IPS-18c (cell line): ENCODE data around the gene NDRG3.
"Not testable (repeated sequence)": the region's sequence is repeated elsewhere in the genome, so short reads cannot be mapped to it uniquely, and the experiment has no call there.

Source experiments
- H3K4me3 ChIP-seq: 2 replicates; pipeline ENCODE4 v1.7.0; 2013; ENCODE audit warnings: low read depth, mild to moderate bottlenecking, low read length, moderate library complexity; ENCODE audit not compliant: insufficient read depth
- H3K9me3 ChIP-seq: one replicate; pipeline ENCODE4 v1.6.1; 2013; ENCODE audit warnings: mild to moderate bottlenecking, low read length, moderate library complexity; ENCODE audit not compliant: control insufficient read depth, insufficient read depth

NDRG3 gene

DNA sequence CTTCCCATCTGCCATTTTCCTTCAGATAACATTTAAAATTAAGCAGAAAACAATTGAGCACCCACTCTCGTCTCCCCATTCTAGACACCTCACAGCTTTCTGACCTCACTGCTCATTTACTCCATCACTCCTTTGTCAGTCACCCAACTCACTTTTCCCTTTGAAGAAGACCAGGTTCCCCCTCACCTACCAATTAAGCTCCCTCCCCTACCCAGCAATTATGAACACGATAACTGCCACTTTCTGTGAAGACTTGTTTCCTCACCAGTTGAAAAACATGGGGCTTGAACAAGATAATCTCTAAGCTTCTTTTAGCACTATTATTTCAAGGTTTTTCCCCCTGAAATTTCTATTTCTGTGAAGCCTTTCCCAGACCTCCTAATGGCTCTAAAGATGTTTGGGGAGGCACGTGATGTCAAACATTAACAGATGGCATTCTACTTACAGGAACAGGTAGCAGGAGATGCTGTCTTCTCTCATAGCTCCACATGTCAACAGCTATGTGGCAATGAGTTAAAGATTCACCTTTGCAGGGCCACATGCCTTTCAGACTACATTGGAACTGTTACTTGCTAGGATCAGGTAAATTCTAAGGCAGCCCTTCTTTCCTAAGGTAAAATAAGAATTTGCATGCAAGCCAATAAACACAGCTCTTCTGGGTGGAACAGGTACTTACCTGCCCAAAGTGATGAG lies 75.1 kb downstream of the NDRG3 start:
- H3K4me3 ChIP-seq, result no peak overlapping the region
- H3K9me3 ChIP-seq, result no peaks in the 10 kb centered on the region

DNA sequence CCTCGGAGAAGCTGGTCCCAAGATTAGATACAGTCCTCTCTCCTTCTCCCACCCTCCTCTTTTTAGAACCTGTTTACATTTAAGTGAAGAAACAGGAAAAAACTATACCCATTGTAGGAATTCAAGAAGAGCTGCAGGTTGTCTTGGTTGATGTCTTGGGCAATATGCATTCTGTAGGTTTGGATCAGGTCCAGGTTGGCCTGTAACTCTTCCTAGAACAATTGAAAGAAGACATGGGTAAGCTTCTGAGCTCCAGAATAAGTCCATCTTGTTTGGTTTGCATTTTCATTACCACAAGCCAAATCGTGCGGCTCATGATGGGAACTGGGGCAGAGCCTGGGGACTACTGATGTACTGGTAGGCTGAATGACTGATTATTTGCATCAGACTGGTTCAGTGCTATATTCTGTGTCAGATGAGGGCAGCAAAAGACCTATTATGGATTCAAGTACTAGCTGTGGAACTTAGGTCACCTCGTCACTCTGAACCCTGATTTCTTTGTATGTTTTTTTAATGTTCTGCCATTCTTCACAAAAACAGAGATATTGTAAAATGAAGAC lies 79.6 kb downstream of the NDRG3 start:
- H3K9me3 ChIP-seq, result no peaks in the 10 kb centered on the region
- H3K4me3 ChIP-seq, result no peak overlapping the region

DNA sequence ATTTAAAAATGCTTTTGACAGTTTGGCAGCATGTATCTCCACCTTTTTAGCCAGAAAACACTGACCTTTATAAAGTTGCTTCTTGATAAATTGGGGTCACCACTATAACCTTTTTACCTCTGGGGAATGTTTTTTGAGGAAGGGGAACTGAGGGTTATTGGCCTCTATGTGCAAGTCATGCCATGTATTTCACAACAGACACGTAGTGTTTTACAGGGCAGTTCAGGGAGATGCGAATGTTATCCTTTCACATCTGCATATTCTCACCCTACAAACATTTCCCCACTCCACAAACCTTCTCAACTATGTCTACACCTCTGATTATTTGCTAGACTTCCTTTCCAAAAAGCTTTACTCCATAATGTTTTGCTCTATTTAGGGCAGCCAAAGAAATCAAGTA lies 82.9 kb downstream of the NDRG3 start:
- Histone ChIP-seq H3K9me3 (no peaks in the 10 kb centered on the region), H3K4me3 (no peak overlapping the region)

DNA sequence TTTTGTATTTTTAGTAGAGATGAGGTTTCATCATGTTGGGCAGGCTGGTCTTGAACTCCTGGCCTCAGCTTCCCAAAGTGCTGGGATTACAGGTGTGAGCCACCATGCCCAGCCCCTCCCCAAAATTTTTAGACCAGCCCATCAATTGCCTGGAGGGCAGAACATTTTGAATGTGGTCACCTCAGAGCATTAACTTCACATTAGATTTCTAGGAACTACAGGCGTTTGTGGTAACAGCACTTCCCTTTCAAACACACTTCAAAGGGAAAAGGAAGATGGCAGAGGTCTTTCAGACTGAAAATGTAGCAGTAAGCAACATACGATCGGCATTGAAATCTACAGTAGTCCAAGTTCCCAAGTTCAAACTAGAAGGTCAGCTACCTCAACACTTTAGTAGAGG lies 87.6 kb downstream of the NDRG3 start:
- Histone ChIP-seq H3K9me3 (no peaks in the 10 kb centered on the region), H3K4me3 (no peak overlapping the region)

DNA sequence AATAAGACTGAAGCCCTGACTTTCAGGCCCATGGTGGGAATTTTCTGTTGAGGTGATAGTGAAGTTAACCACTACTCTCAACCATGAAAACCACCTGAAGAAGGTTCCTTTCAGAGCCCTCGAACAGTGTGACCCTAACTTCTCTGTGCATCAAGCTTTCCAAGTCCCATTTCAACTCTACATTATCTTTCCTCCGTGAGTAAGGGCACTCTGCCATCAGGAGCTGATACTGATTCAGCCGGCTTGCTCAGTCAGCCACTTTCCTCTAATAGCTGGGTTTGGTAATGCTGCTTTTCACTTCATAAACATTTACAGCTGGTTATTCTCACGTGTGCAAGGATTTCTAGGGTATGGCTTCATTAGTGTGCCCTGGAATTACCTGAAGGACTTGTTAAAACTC lies 89.2 kb downstream of the NDRG3 start:
- Histone ChIP-seq H3K4me3 (no peak overlapping the region), H3K9me3 (no peaks in the 10 kb centered on the region)

DNA sequence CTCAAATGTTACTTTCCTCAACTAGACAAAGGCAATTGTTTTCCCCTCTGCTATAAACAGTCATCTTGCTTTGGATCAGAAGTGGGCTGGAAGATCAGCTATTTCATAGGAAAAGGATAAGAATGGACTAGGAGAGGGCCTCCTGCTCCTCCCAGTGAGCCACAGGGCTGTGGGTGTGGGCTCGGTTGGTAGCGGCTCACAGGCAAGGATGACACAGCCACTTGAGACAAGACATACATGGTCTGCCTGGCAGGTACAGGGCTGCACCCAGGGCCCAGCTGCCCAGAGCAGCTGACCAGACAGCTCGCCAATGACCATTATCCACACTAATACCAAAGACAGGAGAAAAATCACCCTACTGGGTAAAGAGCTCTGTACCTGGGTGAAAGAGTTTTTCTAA lies 90.9 kb downstream of the NDRG3 start:
- no peaks in the 10 kb centered on the region for H3K9me3 ChIP-seq
- no peak overlapping the region for H3K4me3 ChIP-seq

DNA sequence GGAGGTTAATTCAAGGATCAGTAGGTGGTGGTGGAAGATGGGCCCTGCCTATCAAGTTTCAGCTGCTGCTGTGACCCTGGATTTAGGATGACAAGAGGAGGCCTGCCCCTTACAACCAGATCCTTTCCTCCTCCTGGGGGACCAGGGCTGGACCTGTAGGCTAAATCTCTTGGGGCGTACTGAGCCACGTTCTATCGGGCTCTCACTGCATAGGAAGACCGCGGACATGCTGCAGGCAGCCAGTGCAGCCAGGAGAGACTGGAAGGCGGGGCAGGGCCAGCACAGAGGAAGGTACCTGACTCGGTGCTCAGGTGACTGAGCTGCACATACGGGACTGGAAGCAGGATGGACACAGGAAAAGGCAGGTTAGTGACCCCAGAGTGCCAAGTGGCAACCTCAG lies 91.4 kb downstream of the NDRG3 start:
- no peak overlapping the region for H3K4me3 ChIP-seq
- no peaks in the 10 kb centered on the region for H3K9me3 ChIP-seq

DNA sequence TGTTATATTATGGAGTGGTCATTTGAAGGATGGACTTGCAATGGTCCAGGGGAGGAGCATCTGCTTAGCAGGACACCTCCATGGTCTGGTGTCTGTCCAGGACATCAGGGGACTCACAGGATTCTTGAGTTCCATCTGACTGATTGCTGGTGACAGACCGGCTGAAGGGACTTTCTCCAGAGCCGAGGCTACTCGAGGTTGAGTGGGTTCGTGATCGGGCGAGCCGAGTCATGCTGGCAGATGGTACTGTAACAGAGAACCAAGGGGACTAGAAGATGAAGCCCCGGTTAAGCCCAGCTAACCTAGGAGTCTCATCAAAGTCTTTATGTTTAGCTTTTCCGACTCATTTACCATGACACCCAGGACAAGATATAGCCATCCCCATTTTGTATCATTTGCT lies 92.4 kb downstream of the NDRG3 start:
- H3K4me3 ChIP-seq, result no peak overlapping the region
- no peaks in the 10 kb centered on the region for H3K9me3 ChIP-seq

DNA sequence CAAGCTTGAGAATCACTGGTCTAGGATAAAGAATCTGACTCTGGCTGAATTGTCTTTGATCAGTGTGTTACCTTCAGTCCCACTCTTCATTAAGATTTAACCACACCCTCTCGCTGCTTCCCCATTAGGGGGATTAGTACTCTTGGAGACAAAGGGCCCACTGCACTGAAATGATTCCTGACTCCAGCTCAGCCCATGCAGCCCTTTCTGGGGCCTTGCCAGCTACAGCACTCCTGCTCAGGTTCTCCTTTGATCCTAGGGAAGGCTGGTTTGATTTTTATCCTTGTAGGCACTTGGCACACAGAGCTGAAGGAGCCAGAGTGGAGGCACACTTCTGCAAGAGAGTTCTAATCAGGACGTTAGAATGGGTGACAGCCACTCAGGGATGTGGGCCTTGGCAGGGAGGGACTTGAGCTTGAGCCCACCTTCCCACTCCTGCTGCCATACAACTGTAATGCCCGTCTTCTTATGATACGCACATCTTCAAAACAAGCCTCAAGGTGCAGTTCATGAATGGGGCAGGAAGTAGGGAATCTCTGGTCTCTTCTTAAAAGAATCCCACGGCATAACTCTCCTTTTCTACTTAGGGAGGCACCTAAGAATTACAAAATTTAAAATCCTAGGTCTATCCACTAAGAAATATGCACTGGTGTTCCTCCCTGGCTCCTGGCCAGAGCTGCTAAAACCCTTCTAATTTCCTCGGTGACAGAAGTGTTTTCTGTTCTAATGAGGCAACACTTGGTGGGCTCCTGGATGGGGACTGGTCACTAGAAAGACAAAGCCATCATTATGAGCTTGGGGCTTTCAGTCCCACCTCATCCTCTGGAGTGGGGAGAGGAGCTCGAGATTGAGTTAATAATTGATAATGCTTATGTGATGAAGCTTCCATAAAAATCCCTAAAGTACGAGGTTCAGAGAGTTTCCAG lies 98.4 kb downstream of the NDRG3 start:
- Histone ChIP-seq H3K4me3 (no peak overlapping the region), H3K9me3 (no peaks in the 10 kb centered on the region)

DNA sequence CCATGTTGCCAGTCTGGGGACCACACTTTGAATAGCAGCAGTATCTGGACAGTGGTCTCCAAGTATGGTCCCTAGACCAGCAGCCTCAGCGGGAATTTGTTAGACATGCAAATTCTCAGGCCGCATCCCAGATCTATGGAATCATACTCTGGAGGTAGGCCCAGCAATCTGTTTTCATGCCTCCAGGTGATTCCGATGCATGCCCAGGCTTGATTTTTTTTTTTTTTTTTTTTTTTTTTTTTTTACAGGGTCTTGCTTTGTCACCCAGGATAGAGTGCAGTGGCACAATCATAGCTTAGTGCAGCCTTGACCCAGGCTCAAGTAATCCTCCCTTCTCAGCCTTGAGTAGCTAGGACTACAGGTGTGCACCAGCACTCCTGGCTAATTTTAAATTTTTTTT lies 99.2 kb downstream of the NDRG3 start:
- Histone ChIP-seq H3K4me3 (no peak overlapping the region), H3K9me3 (no peaks in the 10 kb centered on the region)

DNA sequence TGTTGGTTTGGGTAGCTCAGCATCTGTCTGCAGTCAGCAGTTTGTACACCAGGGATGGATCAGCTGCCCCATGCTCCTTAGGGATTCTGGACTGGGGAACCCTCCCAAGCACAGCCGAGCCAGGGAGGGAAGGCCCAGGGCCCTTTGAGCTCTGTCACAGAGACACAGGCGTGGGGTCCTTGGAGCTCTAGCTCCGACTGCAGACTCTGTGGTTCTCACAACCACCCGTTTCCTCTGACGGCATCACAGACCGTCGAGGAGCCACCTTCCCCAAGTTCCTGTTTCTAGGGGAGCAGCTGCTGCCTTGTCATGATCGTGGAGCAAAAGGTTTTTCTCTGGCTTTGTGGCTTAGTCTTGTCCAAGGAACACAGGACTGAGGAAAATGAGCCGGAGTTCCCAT lies 99.9 kb downstream of the NDRG3 start, which contains the start of gene SLA2:
Gene SLA2 (minus strand): TSS at position 199 of the 400 bp plus-strand sequence. CDS start 4,861 bp downstream, outside the sequence.
- no peaks in the 10 kb centered on the region for H3K9me3 ChIP-seq
- no peak within 1 kb of the TSS for H3K4me3 ChIP-seq

DNA sequence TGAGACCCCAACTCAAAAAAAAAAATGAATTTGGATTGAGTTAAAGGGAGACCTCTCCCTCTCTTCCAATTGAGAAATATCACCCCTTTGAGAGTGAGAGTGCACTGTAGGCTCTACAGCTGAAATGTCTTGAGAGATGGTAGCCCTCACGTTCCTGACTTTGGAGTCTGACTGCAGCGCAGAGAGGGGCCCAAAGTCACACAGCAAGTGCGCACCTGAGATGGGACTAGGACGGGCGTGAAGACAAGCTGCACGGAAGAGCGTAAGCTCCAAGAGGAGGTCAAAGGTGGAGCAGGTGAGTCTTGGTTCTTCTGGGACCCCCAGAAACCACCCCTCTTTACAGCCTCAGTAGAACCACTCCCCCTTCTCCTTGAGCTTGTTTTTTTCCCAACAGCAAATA lies 100.5 kb downstream of the NDRG3 start:
- no peaks in the 10 kb centered on the region for H3K9me3 ChIP-seq
- H3K4me3 ChIP-seq, result no peak overlapping the region

DNA sequence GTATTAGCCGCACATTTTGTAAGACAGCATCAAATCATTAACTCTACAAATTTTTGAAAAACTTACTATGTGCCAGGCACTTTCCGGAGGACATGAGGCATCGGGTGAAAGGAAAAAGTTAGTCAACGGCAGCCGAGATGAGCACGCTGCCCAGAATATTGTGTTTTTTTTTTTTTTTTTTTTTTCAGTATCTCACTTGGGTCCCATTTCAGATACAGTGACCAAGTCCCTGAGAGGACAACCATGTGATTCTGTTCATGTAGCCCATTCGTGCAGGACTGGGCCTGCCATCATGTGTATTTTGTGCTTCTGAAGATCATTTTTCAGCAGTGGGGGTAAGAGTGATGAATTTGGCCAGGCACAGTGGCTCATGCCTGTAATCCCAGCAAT lies 101.2 kb downstream of the NDRG3 start:
- Histone ChIP-seq H3K9me3 (no peaks in the 10 kb centered on the region), H3K4me3 (no peak overlapping the region)

DNA sequence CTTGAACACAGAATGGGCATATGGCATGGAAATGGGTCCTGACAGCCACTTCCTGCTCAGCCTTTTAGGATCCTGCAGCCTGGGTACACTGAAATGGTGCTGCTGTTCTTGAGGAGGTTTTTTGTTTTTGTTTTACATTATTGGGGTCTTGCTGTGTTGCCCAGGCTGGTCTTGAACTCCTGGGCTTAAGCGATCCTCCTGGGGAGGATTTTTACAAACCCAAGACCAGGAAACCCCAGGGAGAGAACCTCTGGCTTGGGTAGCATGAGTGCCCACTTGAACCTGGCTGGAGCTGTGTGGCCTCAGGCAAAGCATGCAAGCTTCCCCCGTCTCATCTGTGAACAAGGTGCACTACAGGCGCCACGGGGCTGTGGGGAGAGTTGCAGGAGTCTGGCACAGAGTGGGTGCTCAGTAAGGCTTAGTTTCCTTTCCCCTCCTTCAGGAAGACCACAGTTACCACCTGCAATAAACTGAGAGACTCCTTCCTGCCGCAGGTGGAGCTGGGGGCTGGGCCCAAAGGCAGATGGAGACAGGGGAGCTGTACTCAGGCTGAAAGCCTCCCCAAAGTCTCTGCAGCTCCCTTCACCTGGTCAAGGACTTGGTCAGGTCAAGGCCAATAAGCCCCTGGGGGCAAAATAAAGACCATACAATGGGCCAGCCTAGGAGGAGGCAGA lies 101.7 kb downstream of the NDRG3 start:
- Histone ChIP-seq H3K9me3 (no peaks in the 10 kb centered on the region), H3K4me3 (no peak overlapping the region)

DNA sequence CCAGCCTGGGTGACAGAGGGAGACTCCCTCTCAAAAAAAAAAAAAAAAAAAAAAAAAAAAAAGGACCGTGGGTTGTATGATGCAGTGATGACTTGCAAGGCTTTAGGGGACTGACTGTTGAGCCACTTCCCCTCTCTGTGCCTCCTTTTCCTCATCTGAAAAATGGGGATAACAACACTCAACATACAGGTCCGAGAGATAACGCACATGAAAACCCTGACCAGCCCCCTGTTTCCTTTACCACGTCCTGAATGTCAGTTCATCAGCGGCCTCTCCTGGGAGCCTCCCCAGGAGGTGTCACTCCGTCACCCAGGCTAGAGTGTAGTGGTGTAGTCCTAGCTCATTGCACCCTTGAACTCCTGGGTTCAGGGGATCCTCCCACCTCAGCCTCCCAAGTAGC lies 103.8 kb downstream of the NDRG3 start:
- Histone ChIP-seq H3K9me3 (no peaks in the 10 kb centered on the region), H3K4me3 (no peak overlapping the region)

DNA sequence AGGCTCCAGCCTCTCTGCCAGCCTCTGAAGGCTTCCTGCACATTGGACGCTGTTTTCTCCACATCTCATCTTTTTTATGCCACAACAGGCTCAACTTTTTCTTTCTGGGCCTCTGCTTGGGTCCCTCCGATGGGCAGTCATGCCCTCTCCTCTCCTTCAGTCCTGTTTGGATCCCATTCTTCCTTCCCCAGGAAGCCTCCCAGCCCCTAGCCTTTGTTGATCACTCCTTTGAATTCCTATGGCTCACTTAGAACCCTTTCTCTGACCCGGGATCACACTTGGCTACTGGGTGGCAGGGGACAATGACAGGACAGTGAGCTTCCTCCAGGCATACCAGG lies 104.4 kb downstream of the NDRG3 start:
- no peak overlapping the region for H3K4me3 ChIP-seq

DNA sequence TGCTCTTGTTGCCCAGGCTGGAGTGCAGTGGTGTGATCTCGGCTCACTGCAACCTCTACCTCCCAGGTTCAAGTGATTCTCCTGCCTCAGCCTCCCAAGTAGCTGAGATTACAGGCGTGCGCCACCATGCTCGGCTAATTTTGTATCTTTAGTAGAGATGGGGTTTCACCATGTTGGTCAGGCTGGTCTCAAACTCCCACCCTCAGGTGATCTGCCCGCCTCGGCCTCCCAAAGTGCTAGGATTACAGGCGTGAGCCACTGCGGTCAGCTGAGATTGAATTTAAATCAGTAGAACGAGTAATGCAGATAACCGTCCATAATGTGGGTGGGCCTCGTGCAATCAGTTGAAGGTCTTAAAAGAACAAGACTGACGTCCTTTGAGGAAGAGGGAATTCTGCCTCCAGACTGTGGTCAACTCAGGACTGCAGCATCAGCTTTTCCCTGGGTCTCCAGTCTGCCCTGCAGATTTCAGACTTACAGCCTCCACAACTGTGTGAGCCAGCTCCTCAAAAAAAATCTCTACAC lies 107.0 kb downstream of the NDRG3 start:
- not testable (repeated sequence) for H3K4me3 ChIP-seq, H3K9me3 ChIP-seq

More for the DNA sequence above, 104.4 kb downstream of the NDRG3 start:
- H3K9me3 ChIP-seq, result no peaks in the 10 kb centered on the region
